ENCODE measurements around the gene TSG101. TPM values are rescaled to one million over a fixed set of nuclear protein-coding genes. Genes with fewer than 3 reads are reported as not detected.

TSG101 gene
- total RNA-seq, 2 experiments from 2014 or later, result 34.0 to 37.4 TPM

- no peak for ATAC-seq
- H3K27me3 Mint-ChIP-seq, result no peaks in the 10 kb centered on the region
- CTCF ChIA-PET, result interaction anchor here (1.6 to 2.0 kb wide), 2 partner anchors 188 to 241 kb away, joined by 3 to 4 read pairs; no protein-coding TSS in a partner anchor
- TF ChIP-seq CTCF (IDR thresholded peaks at IDR 0.05), result no peak
- no peak for DNase-seq
- H3K4me3 Mint-ChIP-seq, result no peak overlapping the region
- intact Hi-C loops (cut with micrococcal nuclease), result no loop called here
- peaks cover 7% of the 10 kb centered on the region for H3K4me1 Mint-ChIP-seq (ENCODE audit: low read depth)
- POLR2A ChIA-PET, result no interaction called here
- no peak overlapping the region for H3K27ac Mint-ChIP-seq
- H3K9me3 Mint-ChIP-seq, result no peaks in the 10 kb centered on the region
- H3K36me3 Mint-ChIP-seq (ENCODE audit: low read depth), result no peaks in the 10 kb centered on the region
These were observed 7.5 kb upstream of the TSG101 start for GRCh38 chr11:18534245-18534644.

- POLR2A ChIA-PET, result interaction anchor here (0.6 to 1.6 kb wide), 3 partner anchors 14 to 100 kb away, joined by 4 to 8 read pairs (median 4); partner anchors contain the start of gene UEVLD
These were observed 6.6 kb upstream of the TSG101 start for GRCh38 chr11:18533365-18533764.

GRCh38 chr11:18527512-18527911 is 770 bp upstream of the TSG101 start:
- TF ChIP-seq CTCF (IDR thresholded peaks at IDR 0.05), result no peak
- peak overlapping the region; percentile 99 for H3K27ac Mint-ChIP-seq
- H3K4me3 Mint-ChIP-seq, result peak overlapping the region; percentile 90
- H3K4me1 Mint-ChIP-seq (ENCODE audit: low read depth), result peaks cover 43% of the 10 kb centered on the region
- CTCF ChIA-PET, result interaction anchor here (1.0 to 2.0 kb wide), 10 partner anchors 13 to 417 kb away, joined by 3 to 10 read pairs (median 5); no protein-coding TSS in a partner anchor
- H3K9me3 Mint-ChIP-seq, result no peaks in the 10 kb centered on the region
- POLR2A ChIA-PET, result interaction anchor here (0.8 to 2.8 kb wide), 10 partner anchors 8 to 206 kb away, joined by 3 to 23 read pairs (median 7); partner anchors contain the start of genes GTF2H1, HPS5, LDHA and SPTY2D1
- ATAC-seq (no peak), DNase-seq (no peak)
- peaks cover 14% of the 10 kb centered on the region for H3K36me3 Mint-ChIP-seq (ENCODE audit: low read depth)
- no peaks in the 10 kb centered on the region for H3K27me3 Mint-ChIP-seq
- intact Hi-C loops (cut with micrococcal nuclease), result loop anchor here (5.0 kb wide), 1 partner anchor 205 kb away; the partner anchor contains the start of genes GTF2H1 and HPS5

More at GRCh38 chr11:18533365-18533764, 6.6 kb upstream of the TSG101 start:
- no peak for ATAC-seq
- intact Hi-C loops (cut with micrococcal nuclease), result no loop called here
- no peak for TF ChIP-seq CTCF (IDR thresholded peaks at IDR 0.05)
- Mint-ChIP-seq H3K27me3 (no peaks in the 10 kb centered on the region), H3K27ac (no peak overlapping the region), H3K36me3 (ENCODE audit: low read depth) (no peaks in the 10 kb centered on the region), H3K4me1 (ENCODE audit: low read depth) (peaks cover 13% of the 10 kb centered on the region), H3K4me3 (no peak overlapping the region), H3K9me3 (no peaks in the 10 kb centered on the region)
- CTCF ChIA-PET, result interaction anchor here (2.0 kb wide), 1 partner anchor 189 kb away, joined by 4 read pairs; no protein-coding TSS in a partner anchor
- no peak for DNase-seq

GRCh38 chr11:18526130-18526520 is 617 bp downstream of the TSG101 start:
- no peaks in the 10 kb centered on the region for H3K9me3 Mint-ChIP-seq
- peaks cover 22% of the 10 kb centered on the region for H3K36me3 Mint-ChIP-seq (ENCODE audit: low read depth)
- H3K27ac Mint-ChIP-seq, result peak overlapping the region; percentile 99
- no peak for ATAC-seq
- no peaks in the 10 kb centered on the region for H3K27me3 Mint-ChIP-seq
- intact Hi-C loops (cut with micrococcal nuclease), result loop anchor here (5.0 kb wide), 1 partner anchor 204 kb away; the partner anchor contains the start of genes GTF2H1 and HPS5
- ChIA-PET POLR2A (interaction anchor here (0.6 to 2.8 kb wide), 13 partner anchors 10 to 420 kb away, joined by 3 to 23 read pairs (median 6); partner anchors contain the start of genes GTF2H1, HPS5, LDHA and SPTY2D1), CTCF (interaction anchor here (0.9 to 2.0 kb wide), 9 partner anchors 53 to 283 kb away, joined by 3 to 10 read pairs (median 4); partner anchors contain the start of gene UEVLD)
- TF ChIP-seq CTCF (IDR thresholded peaks at IDR 0.05), result no peak
- H3K4me1 Mint-ChIP-seq (ENCODE audit: low read depth), result peaks cover 47% of the 10 kb centered on the region
- peak overlapping the region; percentile 90 for H3K4me3 Mint-ChIP-seq
- no peak for DNase-seq

- no peaks in the 10 kb centered on the region for H3K27me3 Mint-ChIP-seq
- no peak overlapping the region for H3K27ac Mint-ChIP-seq
- peaks cover 22% of the 10 kb centered on the region for H3K36me3 Mint-ChIP-seq (ENCODE audit: low read depth)
- CTCF ChIA-PET, result interaction anchor here (0.7 to 2.0 kb wide), 3 partner anchors 16 to 198 kb away, joined by 3 to 9 read pairs (median 5); no protein-coding TSS in a partner anchor
- no peak overlapping the region for H3K4me3 Mint-ChIP-seq
- no peak for DNase-seq
- peaks cover 52% of the 10 kb centered on the region for H3K4me1 Mint-ChIP-seq (ENCODE audit: low read depth)
- no peak for ATAC-seq
- intact Hi-C loops (cut with micrococcal nuclease), result no loop called here
- POLR2A ChIA-PET, result no interaction called here
- no peak for TF ChIP-seq CTCF (IDR thresholded peaks at IDR 0.05)
- H3K9me3 Mint-ChIP-seq, result no peaks in the 10 kb centered on the region
These were observed 2.5 kb downstream of the TSG101 start for GRCh38 chr11:18524248-18524647.

All from activated CD8-positive, alpha-beta T cell treated with anti-CD3 and anti-CD28 coated beads for 36 hours (primary cell).